ENCODE data around the gene DHFR.

DNA sequence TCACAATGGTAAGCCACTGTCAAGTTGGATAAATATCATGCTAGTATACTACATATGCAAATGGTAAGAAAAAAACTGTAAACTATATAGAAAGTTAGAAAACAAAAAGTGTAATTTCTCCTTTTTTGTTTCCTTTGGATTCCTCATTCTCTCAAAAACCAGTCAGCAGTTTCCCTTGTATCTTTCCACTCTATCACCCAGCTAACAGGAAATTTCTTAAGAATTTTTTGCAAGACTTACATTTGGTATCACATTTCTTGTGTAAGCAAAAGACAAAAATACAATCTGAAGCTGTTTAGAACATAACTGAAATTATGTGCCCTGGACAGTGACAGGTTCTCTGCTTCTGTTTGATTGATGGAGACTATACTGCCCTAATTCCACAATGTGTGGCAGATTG, 25.5 kb downstream of the DHFR start:
- TF ChIP-seq, protein P1, sequence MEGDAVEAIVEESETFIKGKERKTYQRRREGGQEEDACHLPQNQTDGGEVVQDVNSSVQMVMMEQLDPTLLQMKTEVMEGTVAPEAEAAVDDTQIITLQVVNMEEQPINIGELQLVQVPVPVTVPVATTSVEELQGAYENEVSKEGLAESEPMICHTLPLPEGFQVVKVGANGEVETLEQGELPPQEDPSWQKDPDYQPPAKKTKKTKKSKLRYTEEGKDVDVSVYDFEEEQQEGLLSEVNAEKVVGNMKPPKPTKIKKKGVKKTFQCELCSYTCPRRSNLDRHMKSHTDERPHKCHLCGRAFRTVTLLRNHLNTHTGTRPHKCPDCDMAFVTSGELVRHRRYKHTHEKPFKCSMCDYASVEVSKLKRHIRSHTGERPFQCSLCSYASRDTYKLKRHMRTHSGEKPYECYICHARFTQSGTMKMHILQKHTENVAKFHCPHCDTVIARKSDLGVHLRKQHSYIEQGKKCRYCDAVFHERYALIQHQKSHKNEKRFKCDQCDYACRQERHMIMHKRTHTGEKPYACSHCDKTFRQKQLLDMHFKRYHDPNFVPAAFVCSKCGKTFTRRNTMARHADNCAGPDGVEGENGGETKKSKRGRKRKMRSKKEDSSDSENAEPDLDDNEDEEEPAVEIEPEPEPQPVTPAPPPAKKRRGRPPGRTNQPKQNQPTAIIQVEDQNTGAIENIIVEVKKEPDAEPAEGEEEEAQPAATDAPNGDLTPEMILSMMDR (IDR thresholded peaks at IDR 0.05) = no peak
- no peak for TF ChIP-seq POLR2A (IDR thresholded peaks at IDR 0.05)
